ENCODE measurements around the gene CHTF8.

The CHTF8 gene

GRCh38 chr16:69108064-69108904 is 24.1 kb downstream of the CHTF8 start:
- peaks cover 3% of the 10 kb centered on the region for H3K27me3 ChIP-seq (ENCODE audit: control insufficient read depth, insufficient read depth, low read length)
- no peak overlapping the region for H3K27ac ChIP-seq (ENCODE audit: low read depth, low read length)
- no peak overlapping the region for H3K9ac ChIP-seq (ENCODE audit: low read length)
- H3K4me3 ChIP-seq (ENCODE audit: low read length): peak overlapping the region; percentile 63
- H3K4me1 ChIP-seq (ENCODE audit: control insufficient read depth, insufficient read depth, low read length): peaks cover 14% of the 10 kb centered on the region
- peaks cover 8% of the 10 kb centered on the region for H3K36me3 ChIP-seq (ENCODE audit: control insufficient read depth, insufficient read depth, low read length)

GRCh38 chr16:69107316-69107962 is 24.9 kb downstream of the CHTF8 start:
- Histone ChIP-seq H3K4me3 (ENCODE audit: low read length) (peak overlapping the region; percentile 63), H3K27me3 (ENCODE audit: control insufficient read depth, insufficient read depth, low read length) (peaks cover 3% of the 10 kb centered on the region), H3K9ac (ENCODE audit: low read length) (no peak overlapping the region), H3K36me3 (ENCODE audit: control insufficient read depth, insufficient read depth, low read length) (peaks cover 8% of the 10 kb centered on the region), H3K4me1 (ENCODE audit: control insufficient read depth, insufficient read depth, low read length) (peaks cover 14% of the 10 kb centered on the region), H3K27ac (ENCODE audit: low read depth, low read length) (no peak overlapping the region)

GRCh38 chr16:69106491-69107315 is 25.7 kb downstream of the CHTF8 start:
- Histone ChIP-seq H3K4me3 (ENCODE audit: low read length) (peak overlapping the region; percentile 63), H3K4me1 (ENCODE audit: control insufficient read depth, insufficient read depth, low read length) (peaks cover 14% of the 10 kb centered on the region), H3K9ac (ENCODE audit: low read length) (no peak overlapping the region), H3K27me3 (ENCODE audit: control insufficient read depth, insufficient read depth, low read length) (peaks cover 3% of the 10 kb centered on the region), H3K27ac (ENCODE audit: low read depth, low read length) (no peak overlapping the region), H3K36me3 (ENCODE audit: control insufficient read depth, insufficient read depth, low read length) (peaks cover 8% of the 10 kb centered on the region)

- Histone ChIP-seq H3K9ac (ENCODE audit: low read length) (no peak within 1 kb of the TSS), H3K27ac (ENCODE audit: low read depth, low read length) (no peak within 1 kb of the TSS), H3K36me3 (ENCODE audit: control insufficient read depth, insufficient read depth, low read length) (peaks cover 7% of the 10 kb centered on the region), H3K27me3 (ENCODE audit: control insufficient read depth, insufficient read depth, low read length) (peaks cover 3% of the 10 kb centered on the region), H3K4me1 (ENCODE audit: control insufficient read depth, insufficient read depth, low read length) (peaks cover 14% of the 10 kb centered on the region), H3K4me3 (ENCODE audit: low read length) (peak within 1 kb of the TSS; percentile 68)
Measured at GRCh38 chr16:69105501-69106361, 26.7 kb downstream of the CHTF8 start, which contains the start of gene HAS3. Gene HAS3, plus strand, starts transcription at chr16:69105653. Its CDS starts 3,743 bp downstream, at chr16:69109396.

GRCh38 chr16:69100071-69100691 is 32.2 kb downstream of the CHTF8 start:
- H3K27ac ChIP-seq (ENCODE audit: low read depth, low read length): no peak overlapping the region
- no peaks in the 10 kb centered on the region for H3K36me3 ChIP-seq (ENCODE audit: control insufficient read depth, insufficient read depth, low read length)
- no peak overlapping the region for H3K9ac ChIP-seq (ENCODE audit: low read length)
- no peaks in the 10 kb centered on the region for H3K4me1 ChIP-seq (ENCODE audit: control insufficient read depth, insufficient read depth, low read length)
- no peak overlapping the region for H3K4me3 ChIP-seq (ENCODE audit: low read length)
- H3K27me3 ChIP-seq (ENCODE audit: control insufficient read depth, insufficient read depth, low read length): no peaks in the 10 kb centered on the region

GRCh38 chr16:69095193-69095592 is 37.2 kb downstream of the CHTF8 start:
- no peaks in the 10 kb centered on the region for H3K4me1 ChIP-seq (ENCODE audit: control insufficient read depth, insufficient read depth, low read length)
- H3K9ac ChIP-seq (ENCODE audit: low read length): no peak overlapping the region
- no peaks in the 10 kb centered on the region for H3K27me3 ChIP-seq (ENCODE audit: control insufficient read depth, insufficient read depth, low read length)
- H3K4me3 ChIP-seq (ENCODE audit: low read length): no peak overlapping the region
- H3K27ac ChIP-seq (ENCODE audit: low read depth, low read length): no peak overlapping the region
- H3K36me3 ChIP-seq (ENCODE audit: control insufficient read depth, insufficient read depth, low read length): no peaks in the 10 kb centered on the region

- Histone ChIP-seq H3K9ac (ENCODE audit: low read length) (no peak overlapping the region), H3K4me3 (ENCODE audit: low read length) (no peak overlapping the region), H3K27me3 (ENCODE audit: control insufficient read depth, insufficient read depth, low read length) (no peaks in the 10 kb centered on the region), H3K4me1 (ENCODE audit: control insufficient read depth, insufficient read depth, low read length) (no peaks in the 10 kb centered on the region), H3K36me3 (ENCODE audit: control insufficient read depth, insufficient read depth, low read length) (no peaks in the 10 kb centered on the region), H3K27ac (ENCODE audit: low read depth, low read length) (no peak overlapping the region)
Measured at GRCh38 chr16:69094501-69094900, 37.9 kb downstream of the CHTF8 start.

GRCh38 chr16:69093974-69094373 is 38.4 kb downstream of the CHTF8 start:
- no peaks in the 10 kb centered on the region for H3K4me1 ChIP-seq (ENCODE audit: control insufficient read depth, insufficient read depth, low read length)
- H3K9ac ChIP-seq (ENCODE audit: low read length): no peak overlapping the region
- no peaks in the 10 kb centered on the region for H3K36me3 ChIP-seq (ENCODE audit: control insufficient read depth, insufficient read depth, low read length)
- H3K4me3 ChIP-seq (ENCODE audit: low read length): no peak overlapping the region
- no peak overlapping the region for H3K27ac ChIP-seq (ENCODE audit: low read depth, low read length)
- H3K27me3 ChIP-seq (ENCODE audit: control insufficient read depth, insufficient read depth, low read length): no peaks in the 10 kb centered on the region

GRCh38 chr16:69089091-69089910 is 43.1 kb downstream of the CHTF8 start:
- no peaks in the 10 kb centered on the region for H3K4me1 ChIP-seq (ENCODE audit: control insufficient read depth, insufficient read depth, low read length)
- H3K27ac ChIP-seq (ENCODE audit: low read depth, low read length): no peak overlapping the region
- H3K9ac ChIP-seq (ENCODE audit: low read length): no peak overlapping the region
- no peaks in the 10 kb centered on the region for H3K27me3 ChIP-seq (ENCODE audit: control insufficient read depth, insufficient read depth, low read length)
- H3K4me3 ChIP-seq (ENCODE audit: low read length): no peak overlapping the region
- H3K36me3 ChIP-seq (ENCODE audit: control insufficient read depth, insufficient read depth, low read length): no peaks in the 10 kb centered on the region

- Histone ChIP-seq H3K4me1 (ENCODE audit: control insufficient read depth, insufficient read depth, low read length) (no peaks in the 10 kb centered on the region), H3K27ac (ENCODE audit: low read depth, low read length) (no peak overlapping the region), H3K9ac (ENCODE audit: low read length) (no peak overlapping the region)
Measured at GRCh38 chr16:69088684-69089083, 43.7 kb downstream of the CHTF8 start.

GRCh38 chr16:69087161-69087581 is 45.2 kb downstream of the CHTF8 start:
- Histone ChIP-seq H3K36me3 (ENCODE audit: control insufficient read depth, insufficient read depth, low read length) (no peaks in the 10 kb centered on the region), H3K9ac (ENCODE audit: low read length) (no peak overlapping the region), H3K4me1 (ENCODE audit: control insufficient read depth, insufficient read depth, low read length) (no peaks in the 10 kb centered on the region), H3K27ac (ENCODE audit: low read depth, low read length) (no peak overlapping the region), H3K4me3 (ENCODE audit: low read length) (no peak overlapping the region), H3K27me3 (ENCODE audit: control insufficient read depth, insufficient read depth, low read length) (no peaks in the 10 kb centered on the region)

More at GRCh38 chr16:69088684-69089083, 43.7 kb downstream of the CHTF8 start:
- Histone ChIP-seq H3K4me3 (ENCODE audit: low read length) (no peak overlapping the region), H3K27me3 (ENCODE audit: control insufficient read depth, insufficient read depth, low read length) (no peaks in the 10 kb centered on the region), H3K36me3 (ENCODE audit: control insufficient read depth, insufficient read depth, low read length) (no peaks in the 10 kb centered on the region)
